Measurements from ENCODE around the gene MXI1.

The MXI1 gene

GRCh38 chr10:110274647-110275046 lies 67.2 kb downstream of the MXI1 start:
- DNase-seq (ENCODE audit: low read depth) = no peak

- DNase-seq (ENCODE audit: low read depth) = no peak
Observed at GRCh38 chr10:110275128-110275729, 67.8 kb downstream of the MXI1 start.

- DNase-seq (ENCODE audit: low read depth) = no peak
Observed at GRCh38 chr10:110276603-110277002, 69.2 kb downstream of the MXI1 start.

GRCh38 chr10:110277591-110277990 lies 70.2 kb downstream of the MXI1 start:
- no peak for DNase-seq (ENCODE audit: low read depth)

GRCh38 chr10:110278562-110279406 lies 71.4 kb downstream of the MXI1 start:
- no peak for DNase-seq (ENCODE audit: low read depth)

GRCh38 chr10:110279407-110279986 lies 72.1 kb downstream of the MXI1 start:
- DNase-seq (ENCODE audit: low read depth) = peak; percentile 66

- DNase-seq (ENCODE audit: low read depth) = no peak
Observed at GRCh38 chr10:110284262-110284661, 76.9 kb downstream of the MXI1 start.

- DNase-seq (ENCODE audit: low read depth) = no peak
Observed at GRCh38 chr10:110285501-110285900, 78.1 kb downstream of the MXI1 start.

GRCh38 chr10:110286841-110287240 lies 79.4 kb downstream of the MXI1 start:
- DNase-seq (ENCODE audit: low read depth) = no peak

GRCh38 chr10:110296966-110297365 lies 89.6 kb downstream of the MXI1 start:
- DNase-seq (ENCODE audit: low read depth) = no peak

GRCh38 chr10:110300486-110300986 lies 93.1 kb downstream of the MXI1 start:
- no peak for DNase-seq (ENCODE audit: low read depth)

- DNase-seq (ENCODE audit: low read depth) = no peak
Observed at GRCh38 chr10:110303681-110304080, 96.3 kb downstream of the MXI1 start.

GRCh38 chr10:110304394-110304779 lies 97.0 kb downstream of the MXI1 start:
- no peak for DNase-seq (ENCODE audit: low read depth)

- peak; percentile 96 for DNase-seq (ENCODE audit: low read depth)
Observed at GRCh38 chr10:110304780-110305421, 97.5 kb downstream of the MXI1 start, which contains the start of gene SMNDC1. Gene SMNDC1 (minus strand): TSS chr10:110304920. CDS start chr10:110303587, 1,333 bp downstream.

- DNase-seq (ENCODE audit: low read depth) = peak; percentile 93
Observed at GRCh38 chr10:110305767-110306451, 98.5 kb downstream of the MXI1 start.

GRCh38 chr10:110306452-110306768 lies 99.0 kb downstream of the MXI1 start:
- no peak for DNase-seq (ENCODE audit: low read depth)

GRCh38 chr10:110307805-110308204 lies 100.4 kb downstream of the MXI1 start:
- no peak for DNase-seq (ENCODE audit: low read depth)

GRCh38 chr10:110310741-110311140 lies 103.3 kb downstream of the MXI1 start:
- no peak for DNase-seq (ENCODE audit: low read depth)

- peak; percentile 47 for DNase-seq (ENCODE audit: low read depth)
Observed at GRCh38 chr10:110311357-110311949, 104.0 kb downstream of the MXI1 start.

GRCh38 chr10:110312206-110312605 lies 104.8 kb downstream of the MXI1 start:
- no peak for DNase-seq (ENCODE audit: low read depth)

GRCh38 chr10:110313674-110314073 lies 106.3 kb downstream of the MXI1 start:
- no peak for DNase-seq (ENCODE audit: low read depth)

All from amniotic epithelial cell (primary cell).